H1 (cell line): ENCODE data around the gene CRACDL. TPM values are rescaled to one million over a fixed set of nuclear protein-coding genes. Genes with fewer than 3 reads are reported as not detected.

Experiments used
- CTCF ChIA-PET: fragments of 300-600 bp; sonication (Branson Sonifier 250); formaldehyde crosslinking; loops from one replicate; lab custom pipeline; 2021; ENCODE audit not compliant: partially characterized antibody; lab: Charles Lee
- POLR2A ChIA-PET: fragments of 300-600 bp; sonication (Branson Sonifier 250); formaldehyde crosslinking; loops from one replicate; lab custom pipeline; 2021; ENCODE audit warnings: inconsistent platforms; ENCODE audit not compliant: partially characterized antibody; lab: Charles Lee
- DNase-seq, 2 experiments: peaks; one replicate each; pipeline versions ENCODE4 v3.0.0 to v3.0.0-alpha.2; 2010 to 2022; ENCODE audit warnings: low spot score in 2 of 2, low read depth in 1 of 2, mixed read lengths in 1 of 2
- FAIRE-seq: peaks from 2 replicates; lab custom pipeline; 2011; peaks lifted over from hg19 to GRCh38; lab: Jason Lieb, UNC
- H2AFZ ChIP-seq: 2 replicates; pipeline ENCODE4 v1.8.1; 2012; ENCODE audit warnings: low read length, inconsistent platforms
- H2AK5ac ChIP-seq: 2 replicates; pipeline ENCODE4 v1.6.1; 2013; ENCODE audit warnings: low read depth, low read length
- H2BK120ac ChIP-seq: replicated peaks from 2 replicates; pipeline ENCODE3; 2013; ENCODE audit warnings: low read depth, low read length, inconsistent platforms
- H2BK12ac ChIP-seq: 2 replicates; pipeline ENCODE4 v1.6.1; 2013; ENCODE audit warnings: low read depth, low read length
- H2BK15ac ChIP-seq: 2 replicates; pipeline ENCODE4 v1.6.1; 2013; ENCODE audit warnings: low read length
- H2BK20ac ChIP-seq: 2 replicates; pipeline ENCODE4 v1.6.1; 2013; ENCODE audit warnings: low read length
- H2BK5ac ChIP-seq: 2 replicates; pipeline ENCODE4 v1.6.1; 2013; ENCODE audit warnings: low read depth, low read length
- H3K14ac ChIP-seq: 2 replicates; pipeline ENCODE4 v1.6.1; 2013; ENCODE audit warnings: inconsistent platforms; ENCODE audit not compliant: insufficient read length
- H3K18ac ChIP-seq: 2 replicates; pipeline ENCODE4 v1.6.1; 2013; ENCODE audit warnings: low read length; ENCODE audit errors: extremely low read depth
- H3K23ac ChIP-seq: 2 replicates; pipeline ENCODE4 v1.6.1; 2013; ENCODE audit warnings: inconsistent platforms; ENCODE audit not compliant: insufficient read length
- H3K23me2 ChIP-seq: 2 replicates; pipeline ENCODE4 v1.6.1; 2013; ENCODE audit warnings: low read depth, low read length
- H3K27ac ChIP-seq: 2 replicates; pipeline ENCODE4 v1.6.1; 2011; ENCODE audit warnings: low read depth, low read length, inconsistent platforms
- H3K27me3 ChIP-seq, 4 experiments: replicated peaks in 1 of 4; 1 replicate in 1 of 4; 2 replicates in 3 of 4; pipeline versions ENCODE4 v1.6.1 to v1.8.1; 2011 to 2013; ENCODE audit warnings: low read length in 3 of 4, mild to moderate bottlenecking in 3 of 4, inconsistent platforms in 2 of 4, mixed read lengths in 2 of 4, moderate library complexity in 1 of 4; ENCODE audit not compliant: control insufficient read depth in 3 of 4, insufficient read depth in 3 of 4; ENCODE audit errors: extremely low read depth in 1 of 4
- H3K36me3 ChIP-seq, 4 experiments: 2 replicates each; pipeline versions ENCODE4 v1.6.1 to v1.8.1; 2011 to 2013; ENCODE audit warnings: mild to moderate bottlenecking in 4 of 4, low read length in 3 of 4, moderate library complexity in 2 of 4, control low read depth in 1 of 4, inconsistent platforms in 1 of 4; ENCODE audit not compliant: insufficient read depth in 4 of 4, control insufficient read depth in 2 of 4
- H3K4ac ChIP-seq: replicated peaks from 2 replicates; pipeline ENCODE3; 2013; ENCODE audit warnings: low read length, low read depth, mixed read lengths, inconsistent platforms; ENCODE audit not compliant: insufficient read length
- H3K4me1 ChIP-seq, 4 experiments: replicated peaks in 1 of 4; 1 replicate in 1 of 4; 2 replicates in 3 of 4; pipeline versions ENCODE4 v1.6.1 to v1.8.1; 2011 to 2013; ENCODE audit warnings: low read length in 3 of 4, inconsistent platforms in 2 of 4, mixed read lengths in 1 of 4; ENCODE audit not compliant: insufficient read depth in 4 of 4, control insufficient read depth in 3 of 4
- H3K4me2 ChIP-seq, 2 experiments: 2 replicates each; pipeline versions ENCODE4 v1.6.1 to v1.8.1; 2011 to 2013; ENCODE audit warnings: low read depth in 2 of 2, low read length in 2 of 2, control low read depth in 1 of 2, inconsistent platforms in 1 of 2, mild to moderate bottlenecking in 1 of 2; ENCODE audit not compliant: insufficient read depth in 1 of 2
- H3K4me3 ChIP-seq, 4 experiments: fragments of 200-600, 300-600 bp in 1 of 4; sonication (generic), shearing (Covaris generic), sonication (Bioruptor Twin) in 1 of 4; 2 replicates each; pipeline versions ENCODE4 v1.5.1 to v1.8.1; 2011 to 2016; ENCODE audit warnings: low read length in 4 of 4, low read depth in 3 of 4, control low read depth in 2 of 4, inconsistent platforms in 2 of 4, mild to moderate bottlenecking in 2 of 4, mixed read lengths in 1 of 4, moderate library complexity in 1 of 4; ENCODE audit not compliant: insufficient read depth in 2 of 4; ENCODE audit errors: extremely low read depth in 1 of 4
- H3K56ac ChIP-seq: replicated peaks from 2 replicates; pipeline ENCODE3; 2013; ENCODE audit warnings: low read depth, mild to moderate bottlenecking, mixed read lengths, low read length, inconsistent platforms; ENCODE audit not compliant: insufficient read length
- H3K79me1 ChIP-seq: 2 replicates; pipeline ENCODE4 v1.6.1; 2013; ENCODE audit warnings: low read depth, low read length, control low read depth
- H3K79me2 ChIP-seq, 2 experiments: 2 replicates each; pipeline versions ENCODE4 v1.6.1 to v1.8.1; 2012 to 2013; ENCODE audit warnings: low read length in 2 of 2, mild to moderate bottlenecking in 2 of 2, inconsistent platforms in 1 of 2; ENCODE audit not compliant: insufficient read depth in 2 of 2, control insufficient read depth in 1 of 2
- H3K9ac ChIP-seq, 4 experiments: replicated peaks in 1 of 4; 1 replicate in 1 of 4; 2 replicates in 3 of 4; pipeline versions ENCODE4 v1.6.1 to v1.8.1; 2011 to 2013; ENCODE audit warnings: low read depth in 3 of 4, low read length in 3 of 4, control low read depth in 2 of 4, mild to moderate bottlenecking in 2 of 4, moderate library complexity in 2 of 4, inconsistent platforms in 1 of 4; ENCODE audit errors: extremely low read depth in 1 of 4
- H3K9me3 ChIP-seq, 2 experiments: 2 replicates each; pipeline versions ENCODE4 v1.6.1 to v1.8.1; 2012 to 2013; ENCODE audit warnings: mild to moderate bottlenecking in 2 of 2, moderate library complexity in 2 of 2, control low read depth in 1 of 2, inconsistent platforms in 1 of 2, low read depth in 1 of 2, low read length in 1 of 2, mixed read lengths in 1 of 2; ENCODE audit not compliant: insufficient read depth in 2 of 2
- H4K20me1 ChIP-seq, 2 experiments: replicated peaks in 1 of 2; 2 replicates each; pipeline versions ENCODE3 to v1.8.1; 2011 to 2013; ENCODE audit warnings: inconsistent platforms in 2 of 2, low read length in 2 of 2, mild to moderate bottlenecking in 1 of 2; ENCODE audit not compliant: insufficient read depth in 2 of 2, control insufficient read depth in 1 of 2
- H4K5ac ChIP-seq: 2 replicates; pipeline ENCODE4 v1.6.1; 2013; ENCODE audit warnings: low read length, low read depth, mixed read lengths, inconsistent platforms; ENCODE audit not compliant: insufficient read length
- H4K8ac ChIP-seq: 2 replicates; pipeline ENCODE4 v1.8.0; 2013; ENCODE audit warnings: mild to moderate bottlenecking, moderate library complexity, low read length, inconsistent platforms; ENCODE audit not compliant: insufficient read depth; ENCODE audit errors: extremely low read depth
- H4K91ac ChIP-seq: replicated peaks from 2 replicates; pipeline ENCODE3; 2013; ENCODE audit warnings: low read length, mixed read lengths, inconsistent platforms; ENCODE audit not compliant: insufficient read length
- CEBPB ChIP-seq: IDR thresholded peaks from 2 replicates; pipeline ENCODE4 v1.6.1; 2012; ENCODE audit warnings: low read depth, low read length
- CTBP2 ChIP-seq: IDR thresholded peaks from 2 replicates; pipeline ENCODE4 v1.7.0; 2011; ENCODE audit warnings: borderline replicate concordance, mild to moderate bottlenecking, moderate library complexity, mixed read lengths, low read length; ENCODE audit not compliant: insufficient read depth, insufficient read length
- CTCF ChIP-seq, 3 experiments: IDR thresholded peaks; 1 replicate in 2 of 3; 2 replicates in 1 of 3; pipeline versions ENCODE4 v1.5.1 to v1.6.1; 2011; ENCODE audit warnings: low read length in 3 of 3, mild to moderate bottlenecking in 3 of 3, inconsistent platforms in 2 of 3, low read depth in 1 of 3, moderate library complexity in 1 of 3; ENCODE audit not compliant: insufficient read depth in 1 of 3; ENCODE audit errors: control extremely low read depth in 1 of 3
- E2F6 ChIP-seq: IDR thresholded peaks from 2 replicates; pipeline ENCODE4 v1.6.1; 2012; ENCODE audit warnings: inconsistent platforms
- EP300 ChIP-seq, 2 experiments: IDR thresholded peaks; 1 replicate in 1 of 2; 2 replicates in 1 of 2; pipeline ENCODE4 v1.6.1; 2011 to 2012; ENCODE audit warnings: low read depth in 2 of 2, low read length in 2 of 2, mild to moderate bottlenecking in 2 of 2, borderline replicate concordance in 1 of 2, inconsistent platforms in 1 of 2, moderate library complexity in 1 of 2
- GTF2F1 ChIP-seq: IDR thresholded peaks from 2 replicates; pipeline ENCODE4 v1.6.1; 2012; ENCODE audit warnings: low read depth, low read length, improper control_type of control experiment, borderline replicate concordance
- HDAC2 ChIP-seq, 2 experiments: fragments of 300-600 bp in 1 of 2; sonication (generic) in 1 of 2; IDR thresholded peaks; 2 replicates each; pipeline ENCODE4 v1.6.1; 2011 to 2012; ENCODE audit warnings: low read depth in 2 of 2, low read length in 2 of 2, mild to moderate bottlenecking in 2 of 2, moderate library complexity in 2 of 2, borderline replicate concordance in 1 of 2, inconsistent platforms in 1 of 2
- KDM4A ChIP-seq: IDR thresholded peaks from one replicate; pipeline ENCODE4 v1.7.1; 2012; ENCODE audit warnings: low read depth, mild to moderate bottlenecking, moderate library complexity, low read length, inconsistent platforms; ENCODE audit not compliant: severe bottlenecking
- SP1 ChIP-seq: IDR thresholded peaks from 2 replicates; pipeline ENCODE4 v1.6.1; 2011; ENCODE audit warnings: low read depth, low read length
- WGBS, 2 experiments: shearing (Covaris generic) in 1 of 2; methylation state at CpG; one replicate each; pipeline versions ENCODE4 v1.1.6 to v1.1.7; 2013 to 2015; ENCODE audit warnings: low lambda C conversion rate in 2 of 2, mixed read lengths in 2 of 2, inconsistent platforms in 1 of 2, low coverage in 1 of 2, missing lambda C conversion rate in 1 of 2; ENCODE audit not compliant: insufficient replicate concordance in 2 of 2, insufficient coverage in 1 of 2, insufficient read length in 1 of 2; ENCODE audit errors: extremely low coverage in 1 of 2, missing lambda C conversion rate in 1 of 2; 5-methylcytosine and 5-hydroxymethylcytosine counted together
- polyA plus RNA-seq, 7 experiments: library from polyadenylated mRNA; depleted of rRNA in 3 of 7; stranded (reverse) in 5 of 7; unstranded in 2 of 7; fragments of >200 nt in 5 of 7; fragments of 200-250 nt in 2 of 7; gene quantifications; 1 replicate in 5 of 7; 2 replicates in 1 of 7; 4 replicates in 1 of 7; pipeline versions ENCODE4 v1.2.1 to v1.2.3, GENCODE V29; 2011 to 2013; ENCODE audit warnings: missing spikeins in 2 of 7, mixed read lengths in 2 of 7
- total RNA-seq: library from RNA; stranded (reverse); fragmentation: NEBNext Ultra II Directional; extraction: Animal tissue kit (Norgen Biotek cat#: 25700); gene quantifications from 2 replicates; pipeline ENCODE4 v1.2.1, GENCODE V29; 2021

The CRACDL gene
- total and polyA plus RNA-seq, 2 of the 8 experiments (the other 6 are each of a cell fraction or from before 2014, with no cell fraction given): 0.07 to 0.38 TPM

GRCh38 chr2:98894331-98895000 is 41.6 kb downstream of the CRACDL start:
- H3K4ac ChIP-seq: no peak overlapping the region
- no peak overlapping the region for H3K23ac ChIP-seq
- H3K56ac ChIP-seq: no peak overlapping the region
- FAIRE-seq: no peak
- no peaks in the 10 kb centered on the region for H3K23me2 ChIP-seq
- no peaks in the 10 kb centered on the region for H3K36me3 ChIP-seq
- H3K4me1 ChIP-seq: no peaks in the 10 kb centered on the region
- H3K79me2 ChIP-seq: no peaks in the 10 kb centered on the region
- ChIA-PET POLR2A (no interaction called here), CTCF (interaction anchor here (0.5 to 1.3 kb wide), 4 partner anchors 9 to 80 kb away, joined by 3 to 4 read pairs (median 3); no protein-coding TSS in a partner anchor)
- no peak overlapping the region for H4K8ac ChIP-seq
- H2BK20ac ChIP-seq: no peak overlapping the region
- no peak overlapping the region for H3K14ac ChIP-seq
- H4K20me1 ChIP-seq: no peaks in the 10 kb centered on the region
- no peak overlapping the region for H3K4me3 ChIP-seq
- no peak overlapping the region for H3K9ac ChIP-seq
- H3K27ac ChIP-seq: no peak overlapping the region
- H2BK15ac ChIP-seq: no peak overlapping the region
- no peak overlapping the region for H3K18ac ChIP-seq
- H3K9me3 ChIP-seq: no peaks in the 10 kb centered on the region
- no peak overlapping the region for H2BK5ac ChIP-seq
- H3K79me1 ChIP-seq: no peaks in the 10 kb centered on the region
- no peak overlapping the region for H2AK5ac ChIP-seq
- no peak overlapping the region for H2BK120ac ChIP-seq
- peak in 1 of 2 experiments; percentile 13 for DNase-seq
- 88% methylated on average over 11 of the region's 11 CpGs; no CpG with 5 or more reads in 1 of the 2 experiments for WGBS, 2 experiments
- no peak overlapping the region for H4K91ac ChIP-seq
- H2AFZ ChIP-seq: no peak overlapping the region
- no peaks in the 10 kb centered on the region for H3K27me3 ChIP-seq
- no peak overlapping the region for H2BK12ac ChIP-seq
- H4K5ac ChIP-seq: no peak overlapping the region
- no peak overlapping the region for H3K4me2 ChIP-seq
- TF ChIP-seq CTBP2 (no peak), SP1 (no peak), CEBPB (no peak), CTCF (IDR thresholded peaks at IDR 0.05; ENCODE audit: control extremely low read depth in 1 of 3, insufficient read depth in 1 of 3, low read depth in 1 of 3, low read length in 3 of 3) (no peak), GTF2F1 (no peak), KDM4A (no peak), E2F6 (no peak), EP300 (IDR thresholded peaks at IDR 0.05; ENCODE audit: borderline replicate concordance in 1 of 2, low read depth in 2 of 2, low read length in 2 of 2) (no peak), HDAC2 (IDR thresholded peaks at IDR 0.05; ENCODE audit: borderline replicate concordance in 1 of 2, low read depth in 2 of 2, low read length in 2 of 2) (no peak)
